Stimulated activated CD8-positive, alpha-beta memory T cell treated with anti-CD3 and anti-CD28 coated beads, Interleukin-7, amount 100 ng/mL, for 4 hours (primary cell): ENCODE data around the gene FGGY.
"Not testable (repeated sequence)": the region's sequence is repeated elsewhere in the genome, so short reads cannot be mapped to it uniquely, and the experiment has no call there.

Source experiments
- DNase-seq, 2 donors: peaks; one replicate each; pipeline ENCODE4 v3.0.0-alpha.2; 2020; ENCODE audit warnings: low read depth in 2 of 2

Gene FGGY

DNA sequence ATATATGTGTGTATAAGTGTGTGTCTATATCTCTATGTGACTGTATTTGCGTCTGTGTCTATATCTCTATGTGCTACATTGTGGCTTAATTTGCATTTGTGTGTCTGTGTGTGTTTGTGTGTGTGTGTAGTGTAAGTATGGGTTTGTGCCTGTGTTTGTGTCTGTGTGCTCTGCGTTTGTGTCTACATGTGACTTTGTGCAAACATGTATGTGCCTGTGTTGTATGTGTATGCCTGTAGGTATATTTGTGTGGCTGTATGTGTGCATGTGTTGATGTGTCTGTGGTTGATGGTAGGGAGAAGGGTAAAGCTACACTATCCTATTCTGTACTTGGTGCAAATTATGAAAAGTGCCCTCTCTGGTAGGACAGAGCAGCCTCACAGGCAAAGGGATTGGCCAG, 7.3 kb upstream of the FGGY start:
- DNase-seq, result no peak

DNA sequence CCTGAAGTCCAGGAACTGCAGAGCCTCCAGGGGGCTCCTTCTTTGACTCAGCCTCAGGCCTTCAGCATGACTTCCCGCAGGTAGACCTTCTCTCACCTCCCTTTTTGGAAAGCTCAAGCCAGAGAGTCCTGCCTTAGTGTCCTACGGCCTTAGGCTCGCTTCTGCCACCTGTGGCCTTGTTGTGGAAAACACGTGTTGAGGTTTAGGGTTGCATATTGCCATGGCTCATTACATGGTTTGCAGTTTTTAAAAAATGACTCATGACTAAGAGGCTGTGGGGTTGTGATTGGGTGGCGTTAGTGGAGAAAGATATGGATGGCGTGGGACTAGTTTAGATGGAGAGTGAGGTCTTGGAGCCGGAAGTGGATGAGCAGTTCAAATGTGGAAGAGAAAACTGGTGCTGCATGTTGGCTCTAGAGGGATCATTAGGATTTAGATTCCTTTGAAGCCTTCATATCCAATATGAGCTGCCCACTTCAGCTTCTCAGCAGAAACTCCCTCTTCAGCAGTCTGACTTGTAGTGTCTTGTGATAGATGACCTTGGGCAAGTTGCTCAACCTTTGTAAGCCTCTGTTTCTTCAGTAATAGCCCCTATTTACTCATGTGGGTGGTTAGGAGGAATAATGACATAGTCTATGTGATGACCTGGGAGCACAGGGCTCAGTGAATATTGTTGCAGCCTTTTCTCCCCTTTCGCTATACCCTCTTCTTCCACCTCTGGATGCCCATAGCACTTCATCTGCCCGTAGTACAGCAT, 6.5 kb upstream of the FGGY start:
- no peak for DNase-seq

DNA sequence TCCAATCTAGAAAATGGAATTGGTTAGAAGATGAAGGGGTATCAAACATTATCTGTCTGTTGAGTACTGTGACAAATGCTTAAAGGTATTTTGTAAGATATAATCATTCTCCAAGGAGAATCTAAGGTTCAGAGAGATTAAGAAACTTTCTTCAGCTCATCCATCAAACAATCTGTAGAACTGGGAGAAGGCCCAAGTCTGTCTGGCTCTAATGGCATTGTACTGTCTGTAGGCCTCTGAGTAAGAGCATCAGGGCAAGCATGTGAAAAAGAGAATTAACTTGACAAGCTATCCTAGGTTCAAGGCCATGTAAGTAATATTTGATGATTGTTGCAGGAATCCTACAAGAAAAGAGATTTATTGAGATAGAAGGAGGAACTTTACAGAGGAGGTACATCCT, 5.3 kb upstream of the FGGY start:
- no peak for DNase-seq

DNA sequence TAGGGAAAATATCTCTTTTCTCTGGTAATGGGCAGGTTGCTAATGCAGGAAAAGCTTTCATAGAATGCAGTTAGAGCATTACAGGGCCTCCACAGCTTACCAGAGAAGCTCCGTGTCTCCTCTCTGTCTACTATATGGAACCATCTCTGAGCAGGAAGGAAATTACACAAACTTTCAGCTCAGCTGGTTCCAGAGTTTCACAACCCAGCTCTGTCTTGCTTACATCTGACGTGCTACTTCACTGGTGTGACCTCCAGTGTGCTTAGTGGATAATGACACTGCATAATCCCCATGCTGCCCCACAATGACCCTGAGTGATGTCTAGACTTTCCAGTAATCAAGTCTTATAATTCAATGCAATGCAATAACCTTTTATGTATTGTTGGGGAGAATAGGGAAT, 4.3 kb upstream of the FGGY start:
- no peak for DNase-seq

DNA sequence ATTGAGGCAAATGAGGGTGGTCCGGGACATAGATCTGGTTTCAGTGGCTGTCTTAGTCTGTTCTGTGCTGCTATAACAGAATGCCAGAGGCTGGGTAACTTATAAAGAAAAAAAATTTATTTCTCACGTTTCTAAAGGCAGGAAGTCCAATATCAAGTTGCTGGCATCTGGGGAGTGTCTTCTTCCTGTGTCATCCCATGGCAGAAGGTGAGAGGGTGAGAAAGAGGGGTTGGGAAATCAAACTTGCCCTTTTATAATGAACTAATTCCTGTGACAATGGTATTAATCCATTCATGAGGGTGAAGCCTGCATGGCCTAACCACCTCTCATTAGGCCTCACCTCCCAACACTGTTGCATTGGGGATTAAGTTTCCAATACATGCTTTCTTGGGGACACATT, 3.7 kb upstream of the FGGY start:
- no peak for DNase-seq

DNA sequence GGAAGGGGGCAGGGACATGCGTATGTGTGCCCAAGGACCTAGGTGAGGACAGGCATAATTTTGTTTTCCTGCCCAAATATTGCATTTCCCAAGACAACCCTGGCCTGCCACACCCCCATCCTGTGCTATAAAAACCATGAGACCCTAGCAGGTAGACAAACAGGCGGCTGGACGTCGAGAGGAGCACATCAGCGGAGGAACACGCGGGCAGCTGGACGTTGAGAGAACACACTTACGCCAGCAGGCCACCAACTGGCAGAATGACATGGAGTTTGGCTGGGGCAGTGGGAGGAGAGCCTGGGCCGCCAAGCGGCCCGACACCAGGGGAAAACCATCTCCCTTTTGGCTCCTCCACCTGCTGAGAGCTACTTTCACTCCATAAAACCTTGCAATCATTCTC, 3.0 kb upstream of the FGGY start:
- DNase-seq, result no peak

DNA sequence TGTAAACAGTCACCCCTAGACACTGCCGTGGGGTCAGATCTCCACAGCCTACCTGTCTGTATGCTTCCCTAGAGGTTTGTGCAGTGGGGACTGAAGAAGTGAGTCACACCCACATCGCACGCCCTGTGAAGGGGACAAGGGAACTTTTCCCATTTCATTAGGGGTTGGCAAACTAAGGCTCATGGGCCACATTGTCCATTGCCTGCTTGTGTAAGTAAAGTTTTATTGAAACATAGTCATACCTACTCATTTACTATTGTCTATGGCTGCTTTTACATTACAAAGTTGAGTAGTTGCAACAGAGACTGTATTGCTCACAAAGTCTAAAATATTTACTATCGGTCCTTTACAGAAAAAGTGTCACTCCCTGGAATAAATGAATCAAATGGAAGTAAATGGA, 2.5 kb upstream of the FGGY start:
- no peak for DNase-seq

DNA sequence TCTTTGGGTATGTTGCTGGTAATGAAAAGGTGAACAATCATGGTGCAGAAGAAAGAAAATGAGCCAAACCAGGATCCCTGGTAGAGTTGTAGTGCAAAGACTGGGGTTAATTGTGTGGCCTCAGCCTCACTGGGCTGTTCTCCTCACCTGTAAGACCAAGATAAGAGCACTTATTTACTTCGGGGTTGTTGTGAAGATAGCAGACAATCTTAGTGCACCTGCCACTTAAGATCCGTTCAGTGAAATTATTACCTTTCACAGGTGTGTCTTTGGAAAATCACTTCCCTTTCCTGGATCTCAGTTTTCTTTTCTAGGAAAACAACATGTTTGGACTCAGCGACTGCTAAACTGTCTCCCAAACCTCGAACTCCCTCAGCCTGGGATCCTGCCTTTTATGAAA, 1.3 kb upstream of the FGGY start:
- no peak for DNase-seq

DNA sequence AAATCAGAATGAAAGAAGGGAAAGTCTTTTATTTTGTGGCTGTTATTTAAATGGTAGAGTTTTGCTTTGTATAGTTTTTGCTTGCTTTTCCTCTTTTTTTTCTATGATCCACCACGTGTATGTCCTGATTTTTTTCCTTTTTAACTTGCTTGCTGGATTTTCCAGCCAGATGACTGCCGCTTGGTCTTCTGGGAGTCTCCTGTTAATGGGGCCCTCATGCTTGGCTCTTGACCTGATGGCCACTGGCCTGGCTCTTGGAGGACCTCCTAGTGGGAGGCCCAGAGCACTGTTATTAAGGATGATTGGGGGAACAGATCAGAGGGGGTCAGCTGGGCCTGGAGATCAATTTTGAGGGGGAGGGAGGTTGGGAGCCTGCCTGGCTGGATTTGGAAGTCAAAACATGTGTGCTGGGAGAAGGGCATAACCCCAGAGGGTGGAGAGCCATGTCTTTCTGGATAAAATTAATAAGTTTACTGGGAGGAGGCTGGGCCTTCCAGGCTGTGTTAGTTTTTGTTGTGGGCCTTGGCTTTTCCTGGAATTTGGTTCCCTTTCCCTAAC, 1.2 kb downstream of the FGGY start:
- no peak for DNase-seq

DNA sequence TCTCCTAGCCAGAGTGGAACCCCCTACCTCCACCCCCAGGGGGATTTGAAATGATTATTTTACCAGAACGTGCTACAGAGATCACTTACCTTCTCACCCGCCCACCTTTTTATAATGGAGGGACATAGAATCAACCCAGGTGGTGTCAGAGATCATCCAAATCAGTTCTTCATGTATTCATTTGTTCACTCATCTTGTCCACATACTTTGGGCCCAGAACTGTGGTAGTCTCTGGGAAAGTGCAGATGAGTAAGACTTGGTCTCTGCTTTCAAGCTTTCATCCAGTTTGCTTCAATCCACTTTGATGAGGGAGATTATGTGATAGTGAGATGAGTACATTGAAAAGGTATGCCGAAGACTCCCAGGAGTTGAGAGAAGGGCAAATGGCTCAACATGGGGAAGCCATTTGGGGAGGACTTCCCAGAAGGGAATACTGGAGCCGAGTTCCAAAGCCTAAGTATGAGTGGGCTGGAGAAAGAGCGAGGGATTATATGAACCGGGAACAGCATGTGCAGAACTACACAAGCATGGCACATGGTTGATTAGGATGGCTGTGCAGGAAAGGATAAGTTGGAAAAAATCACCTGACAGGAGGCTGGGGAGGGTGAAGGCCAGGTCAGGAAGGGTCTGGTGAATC, 1.9 kb downstream of the FGGY start:
- DNase-seq, result no peak

DNA sequence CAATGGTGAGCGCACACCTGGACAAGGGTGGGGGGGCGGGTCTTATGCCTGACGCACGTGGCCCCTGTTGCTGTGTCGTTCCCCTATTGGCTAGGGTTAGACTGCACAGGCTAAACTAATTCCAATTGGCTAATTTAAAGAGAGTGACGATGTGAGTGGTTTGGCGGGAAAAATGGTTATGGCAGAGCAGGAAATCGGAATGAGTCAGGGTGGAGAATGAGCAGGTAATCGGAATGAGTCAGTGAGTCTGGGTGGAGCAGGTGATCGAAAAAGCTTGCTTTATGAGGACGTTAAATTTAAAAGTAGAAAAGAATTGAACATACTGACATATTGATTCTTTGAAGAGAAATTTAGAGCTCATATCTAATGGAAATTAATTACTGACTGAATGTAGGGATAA, 2.8 kb downstream of the FGGY start:
- DNase-seq, result not testable (repeated sequence)

DNA sequence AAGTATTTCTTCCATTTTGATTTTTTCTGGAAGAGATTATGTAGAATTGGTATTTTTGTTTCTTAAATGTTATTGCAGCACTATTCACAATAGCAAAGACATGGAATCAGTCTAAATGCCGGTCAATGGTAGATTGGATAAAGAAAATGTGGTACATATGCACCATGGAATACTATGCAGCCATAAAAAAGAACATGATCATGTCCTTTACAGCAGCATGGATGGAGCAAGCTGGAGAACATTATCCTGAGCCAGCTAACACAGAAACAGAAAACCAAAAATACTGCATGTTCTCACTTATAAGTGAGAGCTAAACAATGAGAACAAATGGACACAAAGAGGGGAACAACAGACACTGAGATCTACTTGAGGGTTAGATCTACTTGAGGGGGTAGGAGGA, 5.4 kb downstream of the FGGY start:
- no peak for DNase-seq

DNA sequence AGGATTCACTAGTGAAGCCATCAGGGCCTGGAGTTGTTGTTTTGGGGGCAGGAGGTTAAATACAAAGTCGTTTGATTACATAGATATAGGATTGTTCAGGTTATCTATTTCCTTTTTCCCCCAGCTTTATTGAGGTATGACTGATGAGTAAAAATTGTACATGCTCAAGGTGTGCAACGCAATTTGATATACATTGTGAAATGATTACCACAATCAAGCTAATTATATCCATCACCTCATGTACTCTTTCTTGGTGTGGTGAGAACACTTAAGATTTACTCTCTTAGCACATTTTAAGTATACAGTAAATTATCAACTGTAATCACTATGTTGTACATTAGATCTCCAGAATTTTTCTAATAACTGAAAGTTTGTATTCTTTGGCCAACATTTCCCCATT, 6.0 kb downstream of the FGGY start:
- no peak for DNase-seq

DNA sequence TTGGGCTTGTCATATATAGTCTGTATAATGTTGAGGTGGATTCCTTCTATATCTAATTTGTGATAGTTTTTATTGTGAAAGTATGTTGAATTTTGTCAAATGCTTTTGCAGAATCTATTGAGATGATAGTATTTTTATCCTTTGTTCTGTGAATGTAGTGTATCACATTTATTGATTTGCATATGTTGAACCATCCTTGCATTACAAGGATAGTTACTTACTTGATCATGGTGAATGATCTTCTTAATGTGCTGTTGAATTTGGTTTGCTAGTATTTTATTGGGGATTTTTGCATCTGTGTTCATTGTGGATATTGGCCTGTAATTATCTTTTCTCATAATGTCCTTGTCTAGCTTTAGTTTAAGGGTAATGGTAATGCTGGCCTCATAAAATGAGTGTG, 8.3 kb downstream of the FGGY start:
- no peak for DNase-seq

DNA sequence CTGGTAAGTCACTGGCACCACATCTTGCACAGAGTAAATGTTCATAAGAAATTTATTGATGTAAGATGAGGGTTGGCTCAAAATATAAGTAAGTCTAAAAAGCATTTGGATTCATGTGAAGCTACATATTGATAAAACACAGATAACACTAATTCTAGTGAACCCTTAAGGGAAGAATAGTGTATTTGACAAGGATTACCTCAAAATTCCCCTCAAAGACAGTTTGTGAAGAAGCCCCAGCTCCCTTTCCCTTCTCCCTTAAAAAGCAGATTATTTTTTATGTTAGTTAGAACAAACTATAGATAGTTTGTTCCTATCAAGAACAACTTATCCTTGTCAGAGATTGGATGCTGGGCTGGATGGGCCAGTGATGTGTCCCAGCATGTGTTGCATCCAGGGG, 10.7 kb downstream of the FGGY start:
- DNase-seq, result no peak

DNA sequence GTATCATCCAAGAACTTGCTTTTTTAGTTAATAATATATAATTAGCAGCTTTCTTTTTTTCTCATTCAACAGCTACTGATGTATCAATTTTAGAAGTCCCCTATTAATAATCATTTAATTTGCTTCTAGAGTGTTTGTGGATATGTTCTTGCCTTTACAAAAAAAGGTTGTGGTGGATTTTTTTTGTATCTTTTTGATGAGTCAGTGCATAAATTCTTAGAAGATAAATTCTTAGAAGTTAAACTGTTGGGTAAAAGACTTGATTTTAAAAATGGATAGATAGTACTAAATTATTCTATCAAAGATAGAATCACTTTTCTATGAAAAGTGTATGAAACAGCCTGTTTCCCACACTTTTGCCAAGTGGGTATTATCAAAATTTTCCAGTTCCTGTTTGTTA, 11.9 kb downstream of the FGGY start:
- no peak for DNase-seq

DNA sequence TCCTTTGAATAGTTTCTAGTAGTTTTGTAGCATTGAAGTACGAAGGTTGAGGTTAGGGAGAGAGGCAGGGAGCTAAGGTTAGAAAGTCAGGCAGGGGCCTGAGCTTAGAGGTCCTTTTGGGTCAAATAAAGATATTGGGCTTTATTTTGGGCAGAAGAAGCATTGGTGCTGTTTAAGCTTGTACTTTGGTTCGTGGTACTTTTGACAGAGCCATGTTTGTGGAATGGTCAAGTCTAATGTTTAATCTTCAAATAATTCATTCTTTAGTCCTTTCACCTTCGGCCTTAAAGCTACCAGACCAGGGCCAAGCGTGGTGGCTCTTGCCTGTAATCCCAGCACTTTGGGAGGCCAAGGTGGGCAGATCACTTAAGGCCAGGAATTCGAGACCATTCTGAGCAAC, 12.5 kb downstream of the FGGY start:
- DNase-seq, result no peak

DNA sequence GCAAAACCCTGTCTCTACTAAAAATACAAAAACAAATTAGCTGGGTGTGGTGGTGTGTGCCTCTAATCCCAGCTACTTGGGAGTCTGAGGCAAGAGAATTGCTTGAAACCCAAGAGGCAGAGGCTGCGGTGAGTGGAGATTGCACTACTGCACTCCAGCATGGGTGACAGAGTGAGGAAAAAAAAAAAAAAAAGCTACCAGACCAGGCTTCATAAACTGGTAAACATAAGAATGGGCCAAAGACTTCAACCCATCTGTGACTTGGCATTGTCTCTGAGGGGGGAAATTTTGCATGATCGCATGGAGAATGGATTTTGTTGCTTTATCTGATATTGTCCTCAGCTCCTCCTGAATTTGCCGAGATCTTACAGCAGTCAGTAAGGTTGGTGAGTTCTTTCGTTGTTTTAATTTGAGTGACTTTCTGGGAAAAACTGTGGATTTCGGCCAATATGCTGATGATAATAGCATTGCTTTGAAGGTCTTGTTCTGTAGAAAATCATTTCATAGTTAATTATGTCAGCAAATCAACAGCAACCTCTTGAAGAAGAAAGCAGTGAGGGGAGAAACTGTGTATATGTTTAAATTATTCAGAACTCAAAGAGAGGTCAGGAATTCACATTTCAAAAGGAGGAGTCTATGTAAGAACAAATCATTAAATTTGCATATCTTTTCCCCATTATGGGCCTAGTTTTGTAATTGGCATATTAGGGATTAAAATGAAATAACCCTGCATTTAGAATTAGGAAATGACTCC, 13.1 kb downstream of the FGGY start:
- no peak for DNase-seq

DNA sequence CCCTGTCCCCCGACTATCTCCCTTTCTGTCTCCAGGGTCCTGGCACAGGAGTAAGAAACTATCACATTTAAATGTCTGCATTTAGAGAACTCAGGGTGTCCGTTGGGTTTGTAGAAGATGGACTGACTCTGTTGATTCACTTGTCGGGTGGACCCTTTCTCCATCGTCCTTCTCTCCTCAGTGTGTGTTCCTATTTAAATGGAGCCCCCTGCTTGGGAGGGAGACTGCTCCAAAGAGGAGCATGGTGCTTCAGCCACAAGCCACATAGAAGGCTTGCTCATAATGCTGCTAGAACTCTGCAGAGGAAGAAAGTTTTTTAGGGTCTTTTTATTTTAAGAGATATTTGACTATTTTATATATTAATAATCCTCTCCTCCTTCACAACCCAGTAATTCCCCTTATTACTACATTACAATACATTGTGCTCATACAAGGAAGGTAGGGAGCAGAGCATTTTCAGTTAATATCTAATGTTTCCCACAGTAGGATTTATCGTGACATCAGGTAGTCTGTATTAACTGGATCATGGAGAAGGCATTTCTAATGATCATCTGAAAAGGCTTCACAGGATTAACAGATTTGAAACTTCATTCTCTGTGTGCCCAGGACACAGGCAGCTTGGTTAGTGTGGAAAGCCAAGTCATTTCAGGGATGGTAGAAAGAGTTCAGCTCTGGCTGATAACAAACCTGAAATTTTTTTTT, 13.8 kb downstream of the FGGY start:
- DNase-seq, result no peak

DNA sequence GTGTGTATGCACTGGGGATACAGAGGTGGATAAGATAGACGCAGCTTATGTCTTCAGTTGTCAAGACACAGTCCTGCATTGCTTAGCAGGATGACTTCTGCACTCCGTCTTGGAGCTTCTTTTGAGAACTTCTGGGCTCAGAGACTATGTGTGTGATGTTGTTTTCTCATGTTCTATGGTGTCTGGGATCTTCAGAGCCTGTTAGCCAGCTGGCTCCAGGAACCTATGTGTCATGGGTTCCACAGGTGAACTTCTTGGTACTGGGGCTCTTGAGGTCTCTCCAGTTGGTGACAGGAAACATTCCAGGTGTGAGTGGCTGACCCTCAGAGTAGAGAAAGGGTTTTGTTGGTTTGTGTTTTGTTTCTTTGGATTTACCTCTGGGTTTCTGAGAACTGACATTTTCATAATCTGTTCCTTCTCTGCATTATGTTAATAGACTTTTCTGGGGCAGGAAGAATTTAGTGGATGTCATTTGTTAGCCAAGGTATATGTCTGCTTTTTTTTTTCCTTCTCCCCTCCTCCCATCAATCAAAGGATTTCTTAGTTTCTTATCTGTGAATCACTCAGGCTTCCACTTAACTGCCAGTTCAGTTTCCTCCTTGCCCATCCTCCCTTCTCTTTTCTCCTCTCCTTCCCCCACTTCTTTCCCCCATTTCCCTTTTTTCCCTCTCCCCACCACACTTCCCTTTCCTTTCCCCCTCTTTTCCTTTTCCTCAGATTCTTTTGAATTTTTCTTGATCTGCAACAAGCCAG, 18.1 kb downstream of the FGGY start:
- no peak for DNase-seq
